Activated naive CD4-positive, alpha-beta T cell treated with anti-CD3 and anti-CD28 coated beads, Interleukin-2, amount 50 U/mL, for 24 hours (primary cell): ENCODE measurements around the gene GALNT15.

Experiments used
- H3K27ac Mint-ChIP-seq: one replicate; pipeline ENCODE4 v1.8.0; 2021; ENCODE audit warnings: mild to moderate bottlenecking, mixed read lengths
- H3K27me3 Mint-ChIP-seq: one replicate; pipeline ENCODE4 v1.8.0; 2021; ENCODE audit warnings: mixed read lengths
- H3K36me3 Mint-ChIP-seq: one replicate; pipeline ENCODE4 v1.8.0; 2021; ENCODE audit warnings: mixed read lengths
- H3K4me1 Mint-ChIP-seq: one replicate; pipeline ENCODE4 v1.8.0; 2021; ENCODE audit warnings: mixed read lengths
- H3K4me3 Mint-ChIP-seq: one replicate; pipeline ENCODE4 v1.8.0; 2021; ENCODE audit warnings: mild to moderate bottlenecking, mixed read lengths
- H3K9me3 Mint-ChIP-seq: one replicate; pipeline ENCODE4 v1.8.0; 2021; ENCODE audit warnings: mixed read lengths

GALNT15 gene

DNA sequence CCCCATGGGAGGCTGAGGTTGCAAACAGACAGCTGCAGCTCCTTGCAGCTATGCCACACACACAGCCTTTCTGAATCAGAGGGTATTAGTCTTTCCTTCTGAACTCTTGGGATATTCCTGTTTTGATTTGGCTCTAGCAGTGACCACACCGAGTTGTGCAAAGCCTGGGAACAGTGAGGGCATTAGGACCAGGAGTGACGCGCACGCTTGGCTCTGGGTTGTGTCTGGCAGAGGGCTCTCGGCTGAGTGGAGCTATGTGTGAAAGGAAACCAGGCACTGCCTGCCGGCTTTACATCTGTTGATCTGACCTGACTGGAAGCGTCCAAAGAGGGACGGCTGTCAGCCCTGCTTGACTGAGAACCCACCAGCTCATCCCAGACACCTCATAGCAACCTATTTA lies at the start of gene GALNT15:
TSS of gene GALNT15 (plus strand) at position 292 of the 400 bp plus-strand sequence. CDS start 472 bp downstream, outside the sequence.
- H3K27ac Mint-ChIP-seq, result no peak within 1 kb of the TSS

DNA sequence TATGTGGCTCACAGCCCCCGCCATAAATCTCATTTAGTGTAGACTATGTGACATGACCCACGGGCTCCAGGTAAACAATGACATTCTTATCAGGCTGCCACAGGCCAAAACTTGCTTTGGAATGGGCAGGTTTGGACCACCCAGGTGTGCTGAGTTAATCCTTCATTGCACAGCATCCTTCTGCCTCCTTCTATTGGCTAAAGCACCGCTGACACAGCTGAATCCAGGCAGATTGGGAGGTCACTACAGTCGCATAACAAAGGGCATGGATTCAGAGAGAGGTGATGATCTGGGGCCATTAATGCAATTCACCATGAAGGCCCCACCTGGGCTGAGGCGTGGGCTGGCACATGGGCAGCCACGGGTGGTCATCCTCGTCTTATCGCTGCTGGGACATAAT lies 47.8 kb upstream of the GALNT15 start:
- H3K4me1 Mint-ChIP-seq, result no peaks in the 10 kb centered on the region

More for the DNA sequence above, at the start of gene GALNT15:
- no peaks in the 10 kb centered on the region for H3K36me3 Mint-ChIP-seq
- H3K4me3 Mint-ChIP-seq, result no peak within 1 kb of the TSS
- H3K9me3 Mint-ChIP-seq, result no peaks in the 10 kb centered on the region
- peaks cover 2% of the 10 kb centered on the region for H3K27me3 Mint-ChIP-seq
- H3K4me1 Mint-ChIP-seq, result peaks cover 5% of the 10 kb centered on the region

GRCh38 chr3:16127249-16127648 lies 47.2 kb upstream of the GALNT15 start:
- Mint-ChIP-seq H3K27me3 (no peaks in the 10 kb centered on the region), H3K4me1 (no peaks in the 10 kb centered on the region), H3K9me3 (no peaks in the 10 kb centered on the region), H3K27ac (no peak overlapping the region), H3K4me3 (no peak overlapping the region), H3K36me3 (no peaks in the 10 kb centered on the region)

More for the DNA sequence above, 47.8 kb upstream of the GALNT15 start:
- H3K27me3 Mint-ChIP-seq, result no peaks in the 10 kb centered on the region
- no peaks in the 10 kb centered on the region for H3K9me3 Mint-ChIP-seq
- H3K36me3 Mint-ChIP-seq, result no peaks in the 10 kb centered on the region
- no peak overlapping the region for H3K27ac Mint-ChIP-seq
- no peak overlapping the region for H3K4me3 Mint-ChIP-seq

DNA sequence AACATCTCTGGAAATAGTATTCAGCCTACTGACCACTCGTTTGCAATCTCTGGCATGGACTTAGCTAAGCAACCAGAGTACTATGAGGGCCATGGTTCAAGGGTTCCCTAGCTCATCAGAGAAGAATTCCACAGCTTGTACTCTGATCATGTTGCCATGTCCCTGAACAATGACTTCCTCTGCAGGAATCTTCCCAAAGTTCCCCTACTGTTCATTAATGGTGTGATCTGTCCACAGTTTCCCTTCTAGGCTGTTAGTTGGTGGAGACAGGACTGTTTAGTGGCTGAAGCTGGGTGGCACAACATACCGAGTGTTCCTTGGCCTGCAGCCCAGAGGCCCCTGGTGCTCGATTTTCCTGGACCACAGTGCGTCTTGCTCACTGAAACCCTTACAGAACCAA lies 44.4 kb upstream of the GALNT15 start:
- Mint-ChIP-seq H3K4me3 (no peak overlapping the region), H3K27me3 (peaks cover 3% of the 10 kb centered on the region), H3K27ac (no peak overlapping the region), H3K9me3 (peaks cover 4% of the 10 kb centered on the region), H3K36me3 (no peaks in the 10 kb centered on the region), H3K4me1 (no peaks in the 10 kb centered on the region)

GRCh38 chr3:16132190-16132589 lies 42.3 kb upstream of the GALNT15 start:
- Mint-ChIP-seq H3K36me3 (no peaks in the 10 kb centered on the region), H3K9me3 (peaks cover 9% of the 10 kb centered on the region), H3K27me3 (peaks cover 3% of the 10 kb centered on the region), H3K4me1 (no peaks in the 10 kb centered on the region), H3K4me3 (no peak overlapping the region), H3K27ac (no peak overlapping the region)

DNA sequence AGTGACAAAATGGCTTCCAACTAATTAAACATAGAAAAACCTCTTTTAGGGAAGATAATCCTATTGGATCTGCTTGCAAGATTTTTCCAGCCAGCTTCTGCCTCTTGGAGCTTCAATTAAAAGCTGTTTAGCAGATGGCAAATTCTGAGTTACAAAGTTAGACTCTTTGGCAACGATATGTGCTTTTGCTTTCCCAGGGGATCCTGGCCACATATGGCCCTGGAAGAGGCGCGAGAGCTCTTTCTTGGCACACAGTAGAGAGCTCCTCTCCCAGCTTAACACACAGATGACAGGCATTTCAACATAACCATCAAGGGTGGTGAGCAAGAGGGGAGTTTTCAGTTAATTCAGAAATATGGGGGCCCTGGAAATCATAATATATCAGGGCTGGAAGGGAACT lies 41.6 kb upstream of the GALNT15 start:
- Mint-ChIP-seq H3K9me3 (peaks cover 11% of the 10 kb centered on the region), H3K36me3 (no peaks in the 10 kb centered on the region), H3K27me3 (peaks cover 3% of the 10 kb centered on the region), H3K27ac (no peak overlapping the region), H3K4me1 (no peaks in the 10 kb centered on the region), H3K4me3 (no peak overlapping the region)

DNA sequence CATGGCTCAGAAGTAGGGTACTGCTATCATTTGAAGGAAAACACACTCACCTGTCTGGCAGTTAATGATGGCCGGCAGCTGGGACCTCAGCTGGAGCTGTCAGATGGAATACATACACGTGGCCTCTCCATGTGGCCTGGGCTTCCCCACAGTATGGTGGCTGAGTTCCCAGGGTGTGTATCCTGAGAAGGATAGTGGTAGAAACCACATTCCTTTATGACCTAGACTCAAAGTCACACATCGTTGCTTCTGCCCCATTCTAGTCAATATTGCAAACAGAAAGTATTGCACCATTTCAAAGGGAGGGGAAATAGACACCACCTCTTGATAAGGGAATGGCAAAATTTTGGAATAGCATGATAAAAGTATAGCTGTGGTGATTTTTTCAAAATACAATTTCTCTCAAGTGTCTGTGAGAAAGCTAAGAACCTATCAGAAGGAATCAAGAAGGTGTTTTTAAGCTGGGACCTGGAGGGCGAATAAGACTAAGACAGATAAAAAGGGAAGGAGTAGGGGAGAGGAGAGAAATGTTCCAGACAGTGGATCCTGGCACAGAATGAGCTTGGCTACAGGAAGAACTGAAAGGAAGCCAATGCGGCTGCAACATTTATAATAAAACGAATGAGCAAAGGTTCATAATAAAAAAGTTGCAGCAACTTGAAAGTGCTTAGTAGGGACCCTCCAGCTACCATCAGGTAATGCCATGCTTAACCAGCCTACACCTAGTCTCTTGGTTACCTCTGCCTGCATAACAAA lies 40.1 kb upstream of the GALNT15 start:
- H3K4me3 Mint-ChIP-seq, result no peak overlapping the region
- no peak overlapping the region for H3K27ac Mint-ChIP-seq
- no peaks in the 10 kb centered on the region for H3K4me1 Mint-ChIP-seq
- H3K9me3 Mint-ChIP-seq, result peaks cover 11% of the 10 kb centered on the region
- H3K27me3 Mint-ChIP-seq, result peaks cover 3% of the 10 kb centered on the region
- H3K36me3 Mint-ChIP-seq, result no peaks in the 10 kb centered on the region

DNA sequence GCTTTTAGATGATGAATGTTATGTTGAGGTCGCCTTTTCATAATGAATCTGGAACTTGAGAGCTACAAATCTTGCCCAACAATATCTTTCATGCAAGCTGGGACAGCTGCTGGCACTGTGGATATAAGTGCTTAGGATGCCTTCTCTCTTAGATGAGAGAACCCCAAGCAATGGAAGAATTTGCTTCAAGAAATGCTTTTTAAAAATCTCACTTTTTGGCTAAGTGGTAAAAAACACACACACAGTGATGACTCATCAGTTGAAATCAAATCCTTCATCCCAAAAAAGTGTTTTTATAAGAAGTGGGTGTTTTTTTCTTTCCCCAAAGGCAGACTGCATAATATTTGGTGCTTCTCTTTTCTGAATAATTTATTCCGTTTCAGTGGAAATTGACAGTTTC lies 38.4 kb upstream of the GALNT15 start:
- H3K4me1 Mint-ChIP-seq, result no peaks in the 10 kb centered on the region
- H3K36me3 Mint-ChIP-seq, result no peaks in the 10 kb centered on the region
- peaks cover 11% of the 10 kb centered on the region for H3K9me3 Mint-ChIP-seq
- H3K4me3 Mint-ChIP-seq, result no peak overlapping the region
- H3K27me3 Mint-ChIP-seq, result peaks cover 3% of the 10 kb centered on the region
- no peak overlapping the region for H3K27ac Mint-ChIP-seq

DNA sequence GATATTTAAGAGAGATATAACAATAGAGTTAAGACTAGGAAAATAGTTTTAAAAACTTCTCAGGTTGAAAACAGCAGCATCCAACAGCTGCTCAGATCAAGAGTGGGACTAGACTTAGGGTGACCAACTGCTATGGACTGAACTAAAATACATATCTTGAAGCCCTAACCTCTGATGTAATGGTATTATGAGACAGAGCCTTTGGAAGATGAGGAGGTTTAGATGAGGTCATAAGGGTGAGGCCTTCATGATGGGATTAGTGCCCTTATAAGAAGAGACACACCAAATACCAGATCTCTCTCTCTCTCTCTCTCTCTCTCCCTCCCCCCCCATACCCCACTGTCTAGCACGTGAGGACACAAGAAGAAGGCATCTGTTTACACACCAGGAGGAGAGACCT lies 37.4 kb upstream of the GALNT15 start:
- Mint-ChIP-seq H3K9me3 (peaks cover 11% of the 10 kb centered on the region), H3K36me3 (no peaks in the 10 kb centered on the region), H3K4me3 (no peak overlapping the region), H3K27me3 (peaks cover 3% of the 10 kb centered on the region), H3K4me1 (no peaks in the 10 kb centered on the region), H3K27ac (no peak overlapping the region)

DNA sequence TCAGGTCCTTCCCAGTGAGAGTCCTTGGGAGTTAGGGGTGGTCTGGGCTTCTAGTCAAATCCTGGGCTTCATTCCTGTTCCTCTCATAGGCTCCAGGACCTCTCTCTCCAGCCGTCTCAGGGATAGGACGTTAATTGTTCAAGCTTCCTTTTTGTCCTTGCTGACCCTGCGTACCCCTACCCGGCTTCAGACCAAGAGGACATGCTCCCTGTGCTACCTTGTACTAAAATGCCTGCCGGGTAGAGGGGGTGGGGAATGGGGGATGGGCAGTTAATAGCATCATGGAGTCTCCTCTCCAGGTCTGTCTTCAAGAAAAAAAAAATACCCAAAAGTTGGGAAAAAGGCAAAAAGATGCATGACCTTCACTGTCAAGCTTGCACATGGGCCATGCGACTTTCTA lies 36.5 kb upstream of the GALNT15 start:
- Mint-ChIP-seq H3K27ac (no peak overlapping the region), H3K4me3 (no peak overlapping the region), H3K27me3 (peaks cover 3% of the 10 kb centered on the region), H3K36me3 (no peaks in the 10 kb centered on the region), H3K4me1 (no peaks in the 10 kb centered on the region), H3K9me3 (peaks cover 11% of the 10 kb centered on the region)

GRCh38 chr3:16140116-16140893 lies 34.2 kb upstream of the GALNT15 start:
- Mint-ChIP-seq H3K27ac (no peak overlapping the region), H3K27me3 (no peaks in the 10 kb centered on the region), H3K4me1 (no peaks in the 10 kb centered on the region), H3K9me3 (peaks cover 6% of the 10 kb centered on the region), H3K36me3 (no peaks in the 10 kb centered on the region), H3K4me3 (no peak overlapping the region)

DNA sequence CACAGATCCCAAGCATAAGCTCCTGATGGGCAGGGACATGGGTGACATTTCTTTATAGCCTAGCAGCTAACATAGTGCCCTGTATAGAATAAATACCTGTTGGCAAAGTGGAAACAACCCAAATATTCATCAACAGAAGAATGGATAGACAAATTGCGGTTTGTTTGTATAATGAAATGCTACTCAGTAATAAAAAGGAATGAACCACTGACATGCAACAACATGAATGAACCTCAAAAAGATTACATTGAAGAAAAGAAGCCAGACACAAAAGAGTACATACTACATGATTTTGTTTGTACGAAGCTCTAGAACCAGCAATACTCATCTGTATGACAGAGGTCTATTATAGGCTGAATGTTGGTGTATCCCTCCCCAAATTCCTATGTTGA lies 33.6 kb upstream of the GALNT15 start:
- H3K4me3 Mint-ChIP-seq, result no peak overlapping the region
- H3K9me3 Mint-ChIP-seq, result peaks cover 6% of the 10 kb centered on the region
- H3K4me1 Mint-ChIP-seq, result no peaks in the 10 kb centered on the region
- H3K27me3 Mint-ChIP-seq, result no peaks in the 10 kb centered on the region
- H3K27ac Mint-ChIP-seq, result no peak overlapping the region
- no peaks in the 10 kb centered on the region for H3K36me3 Mint-ChIP-seq

GRCh38 chr3:16142350-16143025 lies 32.0 kb upstream of the GALNT15 start:
- Mint-ChIP-seq H3K9me3 (no peaks in the 10 kb centered on the region), H3K4me1 (no peaks in the 10 kb centered on the region), H3K27ac (no peak overlapping the region), H3K27me3 (no peaks in the 10 kb centered on the region), H3K4me3 (no peak overlapping the region), H3K36me3 (no peaks in the 10 kb centered on the region)

DNA sequence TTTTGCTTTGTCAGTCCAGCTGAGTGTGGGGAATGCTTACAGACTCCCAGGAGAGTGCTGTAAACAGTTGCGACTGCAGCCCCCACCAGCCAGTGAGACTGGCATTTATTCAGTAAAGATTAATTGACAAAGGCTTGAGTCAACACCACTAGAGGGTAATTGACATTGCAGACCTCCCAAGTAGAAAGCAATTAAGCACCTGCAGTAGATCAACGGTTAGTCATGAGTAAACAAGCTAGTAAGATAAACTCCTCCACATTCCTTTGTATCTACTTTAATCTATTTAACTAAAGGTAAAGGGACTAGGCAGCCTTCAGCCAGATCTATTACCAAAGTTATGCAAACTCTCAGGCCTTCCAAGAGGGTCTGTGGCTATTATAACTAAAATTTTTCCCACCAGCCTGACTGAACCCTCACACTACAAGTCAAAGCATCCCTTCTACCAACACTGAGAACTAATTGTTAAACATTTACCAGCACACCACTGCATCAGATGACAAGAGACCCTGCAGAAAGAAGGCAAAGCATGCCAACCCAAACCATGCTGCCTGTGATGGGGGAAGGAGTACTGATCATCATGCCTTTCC lies 30.5 kb upstream of the GALNT15 start:
- Mint-ChIP-seq H3K36me3 (no peaks in the 10 kb centered on the region), H3K9me3 (no peaks in the 10 kb centered on the region), H3K27ac (no peak overlapping the region), H3K4me3 (no peak overlapping the region), H3K4me1 (no peaks in the 10 kb centered on the region), H3K27me3 (no peaks in the 10 kb centered on the region)

DNA sequence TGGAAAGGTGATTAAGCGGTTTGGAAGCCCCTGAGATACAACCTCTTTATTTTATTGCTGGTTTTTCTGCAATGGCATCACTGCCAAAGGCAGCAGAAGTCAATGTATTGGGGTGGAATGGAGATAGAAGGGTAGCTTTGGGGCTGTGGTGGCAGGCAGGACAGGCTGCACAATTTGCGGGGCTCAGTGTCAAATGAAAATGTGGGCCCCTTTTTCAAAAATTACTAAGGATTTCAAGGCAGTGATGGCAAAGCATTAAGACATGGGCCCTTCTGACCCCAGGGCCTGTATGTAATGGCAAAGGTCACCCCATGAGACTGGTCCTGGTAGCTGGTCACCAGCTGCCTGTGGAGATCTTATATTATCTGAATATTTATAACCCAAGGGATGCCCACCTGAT lies 29.3 kb upstream of the GALNT15 start:
- no peaks in the 10 kb centered on the region for H3K9me3 Mint-ChIP-seq
- no peaks in the 10 kb centered on the region for H3K4me1 Mint-ChIP-seq
- no peaks in the 10 kb centered on the region for H3K27me3 Mint-ChIP-seq
- H3K36me3 Mint-ChIP-seq, result no peaks in the 10 kb centered on the region
- H3K27ac Mint-ChIP-seq, result no peak overlapping the region
- H3K4me3 Mint-ChIP-seq, result no peak overlapping the region
